ENCODE measurements around the gene DAP. TPM values are rescaled to one million over a fixed set of nuclear protein-coding genes. Genes with fewer than 3 reads are reported as not detected.

DAP gene
- total RNA-seq, 1 experiment from 2014 or later, result 47.2 TPM

DNA sequence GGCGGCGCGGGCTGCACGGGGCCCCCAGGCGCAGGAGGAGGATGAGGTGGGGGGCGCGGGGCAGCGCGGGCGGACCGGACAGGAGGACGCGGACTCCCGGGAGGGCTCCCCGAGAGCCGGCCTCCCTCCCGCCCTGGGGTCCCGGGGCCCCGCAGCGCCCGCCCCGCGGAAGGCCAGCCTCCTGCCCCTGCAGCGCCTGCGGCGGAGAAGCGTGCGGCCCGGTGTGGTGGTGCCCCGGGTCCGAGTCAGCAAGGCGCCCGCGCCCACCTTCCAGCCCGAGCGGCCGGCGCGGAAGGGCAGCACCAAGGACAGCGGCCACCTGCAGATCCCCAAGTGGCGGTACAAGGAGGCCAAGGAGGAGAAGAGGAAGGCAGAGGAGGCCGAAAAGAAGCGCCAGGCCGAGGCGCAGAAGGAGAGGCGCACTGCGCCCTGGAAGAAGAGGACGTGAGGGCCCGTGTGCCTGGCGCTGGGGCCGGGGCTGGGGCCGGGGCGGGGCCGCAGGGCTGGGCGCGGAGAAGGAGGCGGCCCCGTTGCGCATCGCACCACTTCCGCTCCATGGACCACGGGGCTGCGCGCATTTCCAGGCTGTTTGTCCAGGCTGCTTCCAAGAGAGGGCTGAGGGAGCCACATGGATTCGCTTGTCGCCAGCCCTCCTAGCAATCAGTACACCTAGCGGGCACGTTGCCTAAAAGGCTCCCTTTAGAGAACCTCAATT is 111.2 kb downstream of the DAP start:
- no peak overlapping the region for H3K9ac ChIP-seq (ENCODE audit: extremely low read depth, insufficient read length, low read length)
- DNase-seq, result peak; percentile 90
- WGBS (ENCODE audit: extremely low coverage, insufficient read length, low lambda C conversion rate), result no CpG with 5 or more reads among the region's 68 CpGs

More for the DNA sequence above, 111.2 kb downstream of the DAP start:
- Histone ChIP-seq H3K4me1 (ENCODE audit: insufficient read depth, low read length) (no peaks in the 10 kb centered on the region), H3K79me1 (ENCODE audit: insufficient read depth, low read depth, low read length, poor library complexity, severe bottlenecking) (no peaks in the 10 kb centered on the region), H3K14ac (ENCODE audit: insufficient read depth, low read length) (no peak overlapping the region), H4K20me1 (ENCODE audit: control insufficient read depth, insufficient read depth, insufficient read length) (no peaks in the 10 kb centered on the region), H3K56ac (ENCODE audit: insufficient read length, low read depth, low read length) (no peak overlapping the region), H3K4ac (ENCODE audit: low read depth, low read length) (no peak overlapping the region), H3K27me3 (ENCODE audit: insufficient read depth, low read length) (no peaks in the 10 kb centered on the region), H3K4me2 (ENCODE audit: insufficient read depth, insufficient read length, low read length) (no peak overlapping the region), H3K27ac (ENCODE audit: insufficient read length, low read depth, low read length) (no peak overlapping the region), H2BK20ac (ENCODE audit: low read depth, low read length, poor library complexity, severe bottlenecking) (no peak overlapping the region), H3K23me2 (ENCODE audit: insufficient read length, low read depth, low read length, poor library complexity, severe bottlenecking) (no peaks in the 10 kb centered on the region), H3K18ac (ENCODE audit: insufficient read length, low read depth, low read length) (no peak overlapping the region), H3T11ph (ENCODE audit: low read length) (no peak overlapping the region), H2BK15ac (ENCODE audit: low read depth, low read length) (no peak overlapping the region), H4K8ac (replicated peaks; ENCODE audit: insufficient read length, low read depth, low read length) (no peak overlapping the region), H2BK5ac (ENCODE audit: insufficient read length, low read length) (no peak overlapping the region), H2AFZ (ENCODE audit: low read length) (no peak overlapping the region), H3K23ac (ENCODE audit: insufficient read length, low read depth, low read length) (no peak overlapping the region), H4K91ac (ENCODE audit: insufficient read length, low read depth, low read length) (no peak overlapping the region), H2BK120ac (ENCODE audit: low read depth, low read length, poor library complexity, severe bottlenecking) (no peak overlapping the region), H2AK5ac (ENCODE audit: insufficient read length, low read length) (no peak overlapping the region), H3K79me2 (ENCODE audit: insufficient read depth, low read length) (no peaks in the 10 kb centered on the region), H4K5ac (ENCODE audit: insufficient read length, low read depth, low read length) (no peak overlapping the region), H2BK12ac (ENCODE audit: insufficient read length, low read depth, low read length) (no peak overlapping the region), H3K9me3 (ENCODE audit: control insufficient read depth, low read depth, low read length) (no peaks in the 10 kb centered on the region)
- Mint-ChIP-seq H3K36me3 (ENCODE audit: insufficient read depth in 1 of 3, low read depth in 3 of 3) (no peaks in the 10 kb centered on the region; a peak in 1 of 7 replicates), H3K4me3 (no peak overlapping the region), H3K27me3 (ENCODE audit: low read depth) (no peaks in the 10 kb centered on the region), H3K9me3 (no peaks in the 10 kb centered on the region), H3K4me1 (peaks cover 11% of the 10 kb centered on the region in 2 experiments), H3K27ac (no peak overlapping the region)
- TF ChIP-seq, protein P1, sequence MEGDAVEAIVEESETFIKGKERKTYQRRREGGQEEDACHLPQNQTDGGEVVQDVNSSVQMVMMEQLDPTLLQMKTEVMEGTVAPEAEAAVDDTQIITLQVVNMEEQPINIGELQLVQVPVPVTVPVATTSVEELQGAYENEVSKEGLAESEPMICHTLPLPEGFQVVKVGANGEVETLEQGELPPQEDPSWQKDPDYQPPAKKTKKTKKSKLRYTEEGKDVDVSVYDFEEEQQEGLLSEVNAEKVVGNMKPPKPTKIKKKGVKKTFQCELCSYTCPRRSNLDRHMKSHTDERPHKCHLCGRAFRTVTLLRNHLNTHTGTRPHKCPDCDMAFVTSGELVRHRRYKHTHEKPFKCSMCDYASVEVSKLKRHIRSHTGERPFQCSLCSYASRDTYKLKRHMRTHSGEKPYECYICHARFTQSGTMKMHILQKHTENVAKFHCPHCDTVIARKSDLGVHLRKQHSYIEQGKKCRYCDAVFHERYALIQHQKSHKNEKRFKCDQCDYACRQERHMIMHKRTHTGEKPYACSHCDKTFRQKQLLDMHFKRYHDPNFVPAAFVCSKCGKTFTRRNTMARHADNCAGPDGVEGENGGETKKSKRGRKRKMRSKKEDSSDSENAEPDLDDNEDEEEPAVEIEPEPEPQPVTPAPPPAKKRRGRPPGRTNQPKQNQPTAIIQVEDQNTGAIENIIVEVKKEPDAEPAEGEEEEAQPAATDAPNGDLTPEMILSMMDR (conservative IDR thresholded peaks at IDR 0.05), result no peak

Measured in H9 (cell line).